COR-L47 (cell line): ENCODE measurements around the gene LYPD8.

ENCODE experiments used
- DNase-seq: peaks from one replicate; lab custom pipeline; 2025; lab: John Stamatoyannopoulos, UW

LYPD8 gene

DNA sequence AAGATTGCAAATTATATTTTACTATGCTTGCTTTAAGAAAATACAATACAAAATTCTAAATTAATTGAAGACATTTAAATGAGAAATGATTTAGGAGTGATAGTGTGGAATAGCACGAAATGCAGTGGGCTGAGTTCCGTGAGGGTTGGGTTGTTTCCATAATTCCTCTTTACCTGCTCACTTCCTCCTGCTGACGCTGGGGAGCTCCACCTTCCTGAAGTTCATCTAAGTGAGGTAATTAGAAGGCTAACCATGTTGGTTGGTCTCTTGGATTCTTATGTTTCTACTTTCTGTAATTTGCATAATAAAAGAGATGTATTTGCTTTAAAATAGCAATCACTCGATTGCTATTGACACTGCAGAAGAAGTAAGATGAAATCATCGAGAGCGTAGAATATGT lies 57.7 kb downstream of the LYPD8 start:
- DNase-seq: no peak

DNA sequence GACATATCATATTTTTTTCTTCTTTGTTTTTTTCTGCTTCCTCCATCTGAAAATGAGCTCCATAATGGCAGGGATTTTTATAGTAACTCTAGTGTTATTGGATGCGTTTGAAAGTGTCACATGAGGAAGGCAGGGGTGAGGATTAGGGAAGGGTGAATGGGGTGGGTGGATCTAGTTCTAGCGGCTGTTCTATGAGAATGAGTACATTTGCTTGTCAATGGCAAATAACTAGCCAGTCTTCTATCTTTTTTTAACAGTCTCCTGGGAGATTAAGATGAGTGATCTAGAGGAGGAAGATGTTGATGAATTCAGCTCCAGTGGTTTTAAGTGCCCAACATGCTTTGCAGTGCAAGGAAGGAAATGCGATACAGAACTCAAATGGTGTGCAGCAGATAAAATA lies 58.8 kb downstream of the LYPD8 start:
- DNase-seq: no peak

DNA sequence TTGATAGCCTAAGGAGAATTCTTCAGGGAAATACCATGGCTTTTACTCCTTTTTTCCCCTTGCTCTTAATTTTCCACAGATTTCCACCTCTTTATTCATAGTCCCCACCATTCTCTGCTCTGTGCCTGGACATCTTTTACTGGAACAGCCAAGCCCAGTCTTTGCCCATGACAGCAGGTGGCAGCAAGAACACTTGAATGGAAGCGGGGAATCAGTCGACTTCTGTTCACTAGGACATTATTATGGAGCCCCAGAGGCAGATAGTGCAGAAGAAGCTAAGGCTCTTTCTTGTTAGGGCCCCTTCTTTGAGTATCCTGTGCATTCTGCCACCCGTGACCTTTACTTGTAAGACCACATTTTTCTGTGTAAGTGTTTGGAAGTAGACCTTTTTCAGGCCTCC lies 59.3 kb downstream of the LYPD8 start:
- peak; percentile 6 for DNase-seq

DNA sequence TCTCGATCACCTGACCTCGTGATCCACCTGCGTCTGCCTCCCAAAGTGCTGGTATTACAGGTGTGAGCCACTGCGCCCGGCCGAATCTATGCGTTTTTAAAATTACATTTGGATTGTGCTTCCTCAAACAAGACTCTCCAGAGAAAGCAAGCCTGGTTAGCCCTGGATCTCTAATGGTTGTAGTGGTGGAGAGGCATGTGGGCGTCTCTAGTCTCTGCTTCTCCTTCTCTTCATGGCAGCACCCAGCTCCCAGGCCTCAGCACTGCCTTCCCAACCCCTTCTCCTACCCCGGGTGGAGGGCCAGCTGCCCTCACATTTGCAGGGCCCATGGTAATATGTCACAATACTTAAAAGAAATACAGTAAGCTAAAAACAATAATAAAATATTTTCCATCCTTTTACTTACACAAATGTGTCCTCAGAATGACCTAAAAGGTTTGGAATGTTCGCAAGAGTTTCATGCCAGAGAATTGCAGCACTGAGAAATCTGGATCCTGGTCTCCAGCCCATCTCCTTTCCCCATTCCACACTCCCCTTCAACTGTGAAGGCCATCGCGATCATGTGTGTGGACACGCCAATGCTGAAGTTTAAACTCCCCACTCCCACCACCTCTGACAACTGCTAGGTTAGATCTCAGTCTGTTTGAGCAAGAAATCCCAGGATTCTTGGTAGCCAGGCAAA lies 60.0 kb downstream of the LYPD8 start:
- DNase-seq: no peak

DNA sequence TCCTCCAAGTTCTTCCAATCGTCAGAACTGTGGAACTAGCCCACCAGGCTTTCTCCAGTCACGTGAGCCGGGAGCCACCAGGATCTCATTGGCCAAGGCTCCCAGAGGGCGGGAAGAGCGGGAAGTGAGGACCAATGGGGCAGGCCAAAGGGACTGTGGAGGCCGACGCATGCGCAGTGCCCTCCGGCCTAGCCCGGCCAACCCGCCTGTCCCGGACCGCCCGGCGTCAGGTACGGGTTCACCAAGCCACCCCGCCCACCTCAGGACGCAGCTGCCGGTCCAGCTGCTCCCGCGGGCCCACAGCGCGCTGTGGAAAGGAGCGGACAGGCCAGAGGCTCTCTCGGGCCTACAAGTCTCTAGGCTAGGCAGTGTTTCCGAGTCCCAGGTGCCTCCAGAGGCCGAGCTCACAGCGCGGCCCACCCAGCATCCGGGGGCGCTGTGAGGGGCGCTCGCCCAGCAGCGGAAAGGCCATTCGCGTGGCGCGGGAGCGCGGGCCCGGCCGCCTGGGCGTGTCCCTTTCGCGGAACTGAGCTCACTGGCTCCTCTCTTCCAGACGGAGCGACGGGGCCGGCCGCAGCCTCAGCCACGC lies 63.9 kb downstream of the LYPD8 start:
- no peak for DNase-seq
